Neural progenitor cell (in vitro differentiated cells): Measurements from ENCODE around the gene MAN1A1. TPM values are rescaled to one million over a fixed set of nuclear protein-coding genes. Genes with fewer than 3 reads are reported as not detected.

Experiments
- DNase-seq: peaks from one replicate; pipeline ENCODE4 v3.0.0-alpha.2; 2016; ENCODE audit warnings: low spot score
- H2AFZ ChIP-seq: fragments of 200-600 bp; sonication (generic); replicated peaks from 2 replicates; pipeline ENCODE4 v1.6.1; 2016; ENCODE audit warnings: antibody characterized with exemption
- H3F3A ChIP-seq: fragments of 200-600 bp; sonication (generic); 2 replicates; pipeline ENCODE4 v1.6.1; 2016; ENCODE audit warnings: antibody characterized with exemption, low read depth
- H3K27ac ChIP-seq: fragments of 200-600 bp; sonication (generic); 2 replicates; pipeline ENCODE4 v1.5.1; 2016; ENCODE audit warnings: mild to moderate bottlenecking
- H3K27me3 ChIP-seq: fragments of 200-600 bp; sonication (generic); 2 replicates; pipeline ENCODE4 v1.6.1; 2016; ENCODE audit warnings: mild to moderate bottlenecking, moderate library complexity
- H3K36me3 ChIP-seq: fragments of 200-600 bp; sonication (generic); 2 replicates; pipeline ENCODE4 v1.5.1; 2016
- H3K4me1 ChIP-seq: fragments of 200-600 bp; sonication (generic); 2 replicates; pipeline ENCODE4 v1.6.1; 2016; ENCODE audit warnings: mixed run types
- H3K4me2 ChIP-seq: fragments of 200-600 bp; sonication (generic); 2 replicates; pipeline ENCODE4 v1.6.1; 2016
- H3K4me3 ChIP-seq: fragments of 200-600 bp; sonication (generic); 2 replicates; pipeline ENCODE4 v1.5.1; 2016
- H3K79me2 ChIP-seq: fragments of 200-600 bp; sonication (generic); 2 replicates; pipeline ENCODE4 v1.6.1; 2016; ENCODE audit warnings: low read depth
- H3K9ac ChIP-seq: fragments of 200-600 bp; sonication (generic); 2 replicates; pipeline ENCODE4 v1.6.1; 2016
- H3K9me3 ChIP-seq: fragments of 200-600 bp; sonication (generic); 2 replicates; pipeline ENCODE4 v1.5.1; 2016; ENCODE audit warnings: low read depth
- H4K20me1 ChIP-seq: fragments of 200-600 bp; sonication (generic); 2 replicates; pipeline ENCODE4 v1.6.1; 2016; ENCODE audit warnings: low read depth
- H3K27ac Mint-ChIP-seq: 3 replicates; pipeline ENCODE4 v1.8.0; 2021; ENCODE audit warnings: mixed read lengths
- H3K27me3 Mint-ChIP-seq: 2 replicates; pipeline ENCODE4 v1.8.0; 2022; ENCODE audit warnings: low read depth, mild to moderate bottlenecking, inconsistent platforms, moderate library complexity, mixed read lengths; ENCODE audit not compliant: insufficient read depth
- H3K36me3 Mint-ChIP-seq: 3 replicates; pipeline ENCODE4 v1.8.0; 2021; ENCODE audit warnings: mixed read lengths
- H3K4me1 Mint-ChIP-seq: 3 replicates; pipeline ENCODE4 v1.8.0; 2021; ENCODE audit warnings: mixed read lengths
- H3K4me3 Mint-ChIP-seq: 3 replicates; pipeline ENCODE4 v1.8.0; 2021; ENCODE audit warnings: mild to moderate bottlenecking, moderate library complexity, mixed read lengths
- H3K9me3 Mint-ChIP-seq: 3 replicates; pipeline ENCODE4 v1.8.0; 2020; ENCODE audit warnings: mixed read lengths
- EZH2 ChIP-seq: fragments of 200-600 bp; sonication (generic); IDR thresholded peaks from 2 replicates; pipeline ENCODE4 v1.6.1; 2017; ENCODE audit warnings: antibody characterized with exemption, mild to moderate bottlenecking, moderate library complexity
- EZH2phosphoT487 ChIP-seq: fragments of 200-600 bp; sonication (generic); IDR thresholded peaks from 2 replicates; pipeline ENCODE4 v1.6.1; 2017; ENCODE audit warnings: antibody characterized with exemption
- total RNA-seq: library from RNA; depleted of rRNA; stranded (reverse); fragments of >200 nt; gene quantifications from 2 replicates; pipeline ENCODE4 v1.2.3, GENCODE V29; 2015; ENCODE audit warnings: low replicate concordance
- TF ChIP-seq, protein P1 (sequence below): fragments of 200-600 bp; sonication (generic); IDR thresholded peaks from 2 replicates; pipeline ENCODE4 v1.5.1; 2017; ENCODE audit warnings: antibody characterized with exemption, mild to moderate bottlenecking

MAN1A1 gene
- total RNA-seq, 1 donor from 2014 or later: 5.2 TPM

DNA sequence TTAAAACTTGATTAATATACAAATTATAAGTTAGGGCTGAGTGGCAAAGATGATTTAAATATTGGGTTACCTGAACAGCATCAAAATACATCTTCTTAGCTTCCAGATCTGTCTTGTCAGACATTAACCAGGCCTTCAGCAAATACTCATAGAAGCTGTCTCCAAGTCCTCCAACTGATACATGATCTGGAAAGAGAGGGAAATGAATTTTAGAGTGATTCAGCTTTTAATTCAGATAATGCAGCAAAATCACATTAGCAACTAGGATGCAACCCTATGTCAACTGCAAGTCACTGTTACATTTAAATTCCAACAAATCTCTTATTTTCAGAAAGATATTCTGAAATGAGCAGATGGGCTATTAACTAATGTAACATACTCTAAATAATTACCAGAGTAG, 155.9 kb downstream of the MAN1A1 start:
- H3K9me3 Mint-ChIP-seq: no peaks in the 10 kb centered on the region
- Histone ChIP-seq H3K4me1 (no peaks in the 10 kb centered on the region), H3K4me3 (no peak overlapping the region), H3K9ac (no peak overlapping the region), H2AFZ (no peak overlapping the region), H3F3A (no peaks in the 10 kb centered on the region), H3K27me3 (no peaks in the 10 kb centered on the region), H3K36me3 (no peaks in the 10 kb centered on the region), H4K20me1 (no peaks in the 10 kb centered on the region), H3K9me3 (no peaks in the 10 kb centered on the region), H3K27ac (no peak overlapping the region), H3K79me2 (no peaks in the 10 kb centered on the region), H3K4me2 (no peak overlapping the region)
- no peaks in the 10 kb centered on the region for H3K4me1 Mint-ChIP-seq
- DNase-seq: no peak
- no peaks in the 10 kb centered on the region for H3K27me3 Mint-ChIP-seq
- H3K27ac Mint-ChIP-seq: no peak overlapping the region
- TF ChIP-seq EZH2phosphoT487: no peak
- TF ChIP-seq EZH2: no peak
- TF ChIP-seq, protein P1, sequence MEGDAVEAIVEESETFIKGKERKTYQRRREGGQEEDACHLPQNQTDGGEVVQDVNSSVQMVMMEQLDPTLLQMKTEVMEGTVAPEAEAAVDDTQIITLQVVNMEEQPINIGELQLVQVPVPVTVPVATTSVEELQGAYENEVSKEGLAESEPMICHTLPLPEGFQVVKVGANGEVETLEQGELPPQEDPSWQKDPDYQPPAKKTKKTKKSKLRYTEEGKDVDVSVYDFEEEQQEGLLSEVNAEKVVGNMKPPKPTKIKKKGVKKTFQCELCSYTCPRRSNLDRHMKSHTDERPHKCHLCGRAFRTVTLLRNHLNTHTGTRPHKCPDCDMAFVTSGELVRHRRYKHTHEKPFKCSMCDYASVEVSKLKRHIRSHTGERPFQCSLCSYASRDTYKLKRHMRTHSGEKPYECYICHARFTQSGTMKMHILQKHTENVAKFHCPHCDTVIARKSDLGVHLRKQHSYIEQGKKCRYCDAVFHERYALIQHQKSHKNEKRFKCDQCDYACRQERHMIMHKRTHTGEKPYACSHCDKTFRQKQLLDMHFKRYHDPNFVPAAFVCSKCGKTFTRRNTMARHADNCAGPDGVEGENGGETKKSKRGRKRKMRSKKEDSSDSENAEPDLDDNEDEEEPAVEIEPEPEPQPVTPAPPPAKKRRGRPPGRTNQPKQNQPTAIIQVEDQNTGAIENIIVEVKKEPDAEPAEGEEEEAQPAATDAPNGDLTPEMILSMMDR: no peak
- H3K36me3 Mint-ChIP-seq: no peaks in the 10 kb centered on the region
- no peak overlapping the region for H3K4me3 Mint-ChIP-seq

DNA sequence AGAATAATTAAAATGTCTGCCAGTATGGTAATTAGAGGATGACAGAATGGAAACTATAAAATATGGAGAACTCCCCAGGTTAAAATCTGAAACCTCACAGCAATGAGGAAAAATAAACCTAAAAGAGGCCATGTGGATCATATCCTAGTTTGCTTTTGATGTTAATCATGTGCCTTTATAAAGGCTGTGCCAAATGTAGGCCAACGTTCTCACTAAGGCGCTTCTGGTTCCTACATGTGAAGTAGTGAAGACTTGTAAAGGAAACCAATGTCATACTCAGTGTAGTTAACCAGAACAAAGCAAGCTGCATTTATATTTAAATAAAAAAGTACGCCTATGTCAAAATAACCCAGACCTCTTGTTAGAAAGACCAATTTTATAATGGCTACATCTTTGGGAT, 157.4 kb downstream of the MAN1A1 start:
- H3K9me3 Mint-ChIP-seq: no peaks in the 10 kb centered on the region
- no peak overlapping the region for H3K27ac ChIP-seq
- no peaks in the 10 kb centered on the region for H4K20me1 ChIP-seq
- H3K36me3 Mint-ChIP-seq: no peaks in the 10 kb centered on the region
- H3K27ac Mint-ChIP-seq: no peak overlapping the region
- no peak for TF ChIP-seq EZH2phosphoT487
- no peak overlapping the region for H3K4me3 ChIP-seq
- no peak overlapping the region for H3K9ac ChIP-seq
- H3K4me1 Mint-ChIP-seq: peaks cover 3% of the 10 kb centered on the region
- no peaks in the 10 kb centered on the region for H3K27me3 Mint-ChIP-seq
- no peaks in the 10 kb centered on the region for H3K27me3 ChIP-seq
- H3K36me3 ChIP-seq: no peaks in the 10 kb centered on the region
- H2AFZ ChIP-seq: no peak overlapping the region
- no peak overlapping the region for H3K4me3 Mint-ChIP-seq
- H3K79me2 ChIP-seq: no peaks in the 10 kb centered on the region
- no peaks in the 10 kb centered on the region for H3F3A ChIP-seq
- DNase-seq: no peak
- H3K4me1 ChIP-seq: peaks cover 10% of the 10 kb centered on the region
- H3K9me3 ChIP-seq: no peaks in the 10 kb centered on the region
- H3K4me2 ChIP-seq: no peak overlapping the region

DNA sequence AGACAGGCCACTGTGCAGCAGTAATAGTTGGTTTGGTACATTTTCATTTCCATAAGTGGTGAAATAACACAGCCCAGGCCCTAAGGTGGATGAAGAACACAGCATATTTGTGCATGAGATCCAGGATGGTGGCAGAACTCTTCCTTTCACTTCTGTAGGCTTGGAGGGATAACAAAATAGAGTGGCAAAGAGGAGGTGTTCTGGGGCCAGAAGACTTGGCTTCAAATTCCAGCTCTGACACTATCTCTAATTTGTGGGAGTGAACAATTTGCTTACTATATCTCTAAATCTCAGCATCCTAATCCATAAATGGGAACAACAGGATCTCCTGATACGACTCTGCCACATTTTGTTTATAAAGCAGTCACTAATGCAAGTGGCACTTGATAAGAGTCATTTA, 159.4 kb downstream of the MAN1A1 start:
- no peak for DNase-seq
- no peaks in the 10 kb centered on the region for H4K20me1 ChIP-seq
- no peaks in the 10 kb centered on the region for H3K9me3 ChIP-seq
- H3K9me3 Mint-ChIP-seq: no peaks in the 10 kb centered on the region
- H3K4me3 ChIP-seq: no peak overlapping the region
- H3K36me3 Mint-ChIP-seq: peaks cover 1% of the 10 kb centered on the region
- no peak for TF ChIP-seq EZH2
- TF ChIP-seq EZH2phosphoT487: no peak
- TF ChIP-seq, protein P1: no peak
- H3K9ac ChIP-seq: no peak overlapping the region
- H3F3A ChIP-seq: no peaks in the 10 kb centered on the region
- H3K79me2 ChIP-seq: no peaks in the 10 kb centered on the region
- peaks cover 11% of the 10 kb centered on the region for H3K4me1 ChIP-seq
- H2AFZ ChIP-seq: no peak overlapping the region
- H3K4me2 ChIP-seq: no peak overlapping the region
- no peaks in the 10 kb centered on the region for H3K36me3 ChIP-seq
- no peaks in the 10 kb centered on the region for H3K27me3 Mint-ChIP-seq
- H3K27ac Mint-ChIP-seq: no peak overlapping the region
- H3K4me1 Mint-ChIP-seq: peaks cover 3% of the 10 kb centered on the region
- no peak overlapping the region for H3K4me3 Mint-ChIP-seq
- H3K27me3 ChIP-seq: no peaks in the 10 kb centered on the region
- no peak overlapping the region for H3K27ac ChIP-seq

DNA sequence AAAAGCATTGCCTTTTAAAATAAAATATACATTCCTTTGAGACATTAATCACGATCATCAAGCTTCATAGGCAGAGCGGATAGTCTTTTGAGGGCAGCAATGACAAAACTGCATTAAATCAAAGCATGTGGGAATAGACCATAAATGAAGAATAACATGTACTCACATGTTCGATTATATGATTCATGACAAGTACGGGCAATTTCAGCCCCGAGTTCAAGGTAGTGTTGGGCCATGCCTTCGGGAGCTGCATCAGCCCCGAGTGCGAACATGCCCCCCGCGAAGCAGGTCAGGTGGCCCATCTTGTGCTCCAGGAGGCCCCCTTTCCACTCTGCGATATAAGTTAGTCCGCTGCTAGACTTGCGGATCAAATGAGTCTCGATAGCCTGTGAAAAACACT, 160.1 kb downstream of the MAN1A1 start:
- Mint-ChIP-seq H3K27me3 (no peaks in the 10 kb centered on the region), H3K27ac (no peak overlapping the region), H3K4me1 (peaks cover 3% of the 10 kb centered on the region), H3K9me3 (no peaks in the 10 kb centered on the region), H3K4me3 (no peak overlapping the region), H3K36me3 (peaks cover 3% of the 10 kb centered on the region)
- no peaks in the 10 kb centered on the region for H3F3A ChIP-seq
- no peak overlapping the region for H2AFZ ChIP-seq
- H3K4me1 ChIP-seq: peaks cover 11% of the 10 kb centered on the region
- no peak overlapping the region for H3K9ac ChIP-seq
- H3K36me3 ChIP-seq: no peaks in the 10 kb centered on the region
- H3K4me2 ChIP-seq: no peak overlapping the region
- H3K79me2 ChIP-seq: no peaks in the 10 kb centered on the region
- no peak overlapping the region for H3K27ac ChIP-seq
- no peak overlapping the region for H3K4me3 ChIP-seq
- TF ChIP-seq EZH2phosphoT487 (no peak), EZH2 (no peak)
- TF ChIP-seq, protein P1: no peak
- H3K9me3 ChIP-seq: no peaks in the 10 kb centered on the region
- H4K20me1 ChIP-seq: no peaks in the 10 kb centered on the region
- DNase-seq: no peak
- H3K27me3 ChIP-seq: no peaks in the 10 kb centered on the region
